K562 (cell line): ENCODE data around the gene TMC1. TPM values are rescaled to one million over a fixed set of nuclear protein-coding genes. Genes with fewer than 3 reads are reported as not detected.

Source experiments
- ATAC-seq: fragments of 200-7000 bp; cut with Tn5 transposase; 3 replicates; pipeline ENCODE4 v1.9.1; 2020; ENCODE audit warnings: moderate library complexity
- BruUV-seq: library from RNA; stranded (reverse); fragments of 400-500 nt; replicated peaks from 2 replicates; lab custom pipeline; 2021; lab: Mats Ljungman, UMichigan
- CTCF ChIA-PET: fragments of 300-600 bp; formaldehyde crosslinking; extraction: SDS; loops from one replicate; lab custom pipeline; 2021; ENCODE audit warnings: low intra/inter-chr PET ratio; lab: Yijun Ruan, JAX
- POLR2A ChIA-PET: fragments of 300-600, 350-650 bp; sonication (Branson Sonifier 250); formaldehyde crosslinking; extraction: SDS; loops from one replicate; lab custom pipeline; 2021; ENCODE audit warnings: antibody characterized with exemption, inconsistent platforms; lab: Yijun Ruan, JAX
- DNase-seq, 4 experiments: peaks; one replicate each; pipeline versions ENCODE4 v3.0.0 to v3.0.0-alpha.2; 2011 to 2018; ENCODE audit warnings: low spot score in 3 of 4, mixed read lengths in 3 of 4; ENCODE audit errors: extremely low read depth in 1 of 4
- FAIRE-seq: peaks from 2 replicates; lab custom pipeline; 2011; peaks lifted over from hg19 to GRCh38; lab: Jason Lieb, UNC
- H2AFZ ChIP-seq: 2 replicates; pipeline ENCODE4 v1.6.0; 2011; ENCODE audit warnings: low read depth, low read length, control low read depth, inconsistent platforms
- H3K27ac ChIP-seq: fragments of 200-600 bp; 3 replicates; pipeline ENCODE4 v1.8.0; 2011; ENCODE audit warnings: low read depth, mild to moderate bottlenecking, control low read depth, inconsistent platforms, low read length, moderate library complexity, mixed read lengths; ENCODE audit errors: extremely low read depth
- H3K27me3 ChIP-seq, 2 experiments: fragments of 300-600 bp in 1 of 2; 2 replicates in 1 of 2; 3 replicates in 1 of 2; pipeline versions ENCODE4 v1.6.0 to v1.8.0; 2011; ENCODE audit warnings: inconsistent platforms in 2 of 2, low read length in 2 of 2, mild to moderate bottlenecking in 1 of 2, mixed read lengths in 1 of 2, moderate library complexity in 1 of 2; ENCODE audit not compliant: control insufficient read depth in 2 of 2, insufficient read depth in 2 of 2
- H3K36me3 ChIP-seq: fragments of 300-600 bp; 3 replicates; pipeline ENCODE4 v1.8.0; 2011; ENCODE audit warnings: mild to moderate bottlenecking, low read length, inconsistent platforms; ENCODE audit not compliant: control insufficient read depth, insufficient read depth
- H3K4me1 ChIP-seq, 2 experiments: fragments of 200-600 bp in 1 of 2; replicated peaks in 1 of 2; 2 replicates in 1 of 2; 3 replicates in 1 of 2; pipeline versions ENCODE4 v1.5.1 to v1.8.0; 2011; ENCODE audit warnings: inconsistent platforms in 2 of 2, low read length in 2 of 2, mild to moderate bottlenecking in 1 of 2, mixed read lengths in 1 of 2, moderate library complexity in 1 of 2; ENCODE audit not compliant: control insufficient read depth in 2 of 2, insufficient read depth in 2 of 2
- H3K4me2 ChIP-seq: 2 replicates; pipeline ENCODE4 v1.6.1; 2011; ENCODE audit warnings: low read length, control low read depth, inconsistent platforms, mixed read lengths; ENCODE audit not compliant: insufficient read depth
- H3K4me3 ChIP-seq: fragments of 200-600 bp; sonication (generic), shearing (Covaris generic); 2 replicates; pipeline ENCODE4 v1.5.1; 2016; ENCODE audit warnings: control low read depth, inconsistent platforms
- H3K79me2 ChIP-seq: fragments of 200-600 bp; 3 replicates; pipeline ENCODE4 v1.8.0; 2011; ENCODE audit warnings: low read length, inconsistent platforms; ENCODE audit not compliant: control insufficient read depth, insufficient read depth
- H3K9ac ChIP-seq, 2 experiments: 2 replicates each; pipeline versions ENCODE4 v1.6.0 to v1.6.1; 2011; ENCODE audit warnings: low read depth in 2 of 2, low read length in 2 of 2, control low read depth in 1 of 2, inconsistent platforms in 1 of 2, mild to moderate bottlenecking in 1 of 2, mixed read lengths in 1 of 2; ENCODE audit not compliant: insufficient read depth in 1 of 2
- H3K9me1 ChIP-seq: one replicate; pipeline ENCODE4 v1.6.0; 2011; ENCODE audit warnings: inconsistent platforms, mild to moderate bottlenecking, low read length, moderate library complexity; ENCODE audit not compliant: control insufficient read depth, insufficient read depth
- H3K9me3 ChIP-seq: replicated peaks from 2 replicates; pipeline ENCODE4 v1.5.1; 2011; ENCODE audit warnings: low read depth, low read length, inconsistent platforms; ENCODE audit not compliant: control insufficient read depth, insufficient read depth
- H4K20me1 ChIP-seq: replicated peaks from 2 replicates; pipeline ENCODE4 v1.6.1; 2011; ENCODE audit warnings: low read length, inconsistent platforms, mixed read lengths; ENCODE audit not compliant: control insufficient read depth, insufficient read depth
- ATF1 ChIP-seq, 2 experiments: fragments of 450-650 bp in 1 of 2; IDR thresholded peaks; 2 replicates each; pipeline ENCODE4 v1.6.1; 2016; ENCODE audit warnings: missing compliant biosample characterization in 1 of 2, missing genetic modification characterization in 1 of 2
- BRCA1 ChIP-seq, 2 experiments: fragments of 450-650 bp in 1 of 2; sonication (generic) in 1 of 2; formaldehyde crosslinking in 1 of 2; IDR thresholded peaks; 2 replicates each; pipeline versions ENCODE4 v1.5.0 to v1.6.1; 2017 to 2020; ENCODE audit warnings: mild to moderate bottlenecking in 1 of 2, missing genetic modification reagents in 1 of 2
- BRD9 ChIP-seq: fragments of 450-650 bp; IDR thresholded peaks from 2 replicates; pipeline ENCODE4 v1.6.1; 2018; ENCODE audit warnings: low read depth; ENCODE audit not compliant: partially characterized antibody
- KLF10 ChIP-seq: fragments of 250-450 bp; sonication (Bioruptor Pico); IDR thresholded peaks from 2 replicates; pipeline ENCODE4 v1.6.1; 2021; ENCODE audit warnings: matching md5 sums
- NR4A1 ChIP-seq, 2 experiments: fragments of 250-450 bp in 1 of 2; fragments of 450-650 bp in 1 of 2; sonication (Bioruptor Pico) in 1 of 2; IDR thresholded peaks; 2 replicates each; pipeline versions ENCODE4 v1.4.0 to v1.6.1; 2016 to 2020; ENCODE audit warnings: mild to moderate bottlenecking in 2 of 2, missing compliant biosample characterization in 1 of 2, missing genetic modification characterization in 1 of 2, moderate library complexity in 1 of 2
- TAF1 ChIP-seq: IDR thresholded peaks from 2 replicates; pipeline ENCODE4 v1.6.1; 2011; ENCODE audit warnings: mild to moderate bottlenecking, low read length, moderate library complexity; ENCODE audit not compliant: insufficient read depth, control insufficient read depth, severe bottlenecking; ENCODE audit errors: extremely low read depth
- ZNF12 ChIP-seq: sonication (generic); formaldehyde crosslinking; IDR thresholded peaks from 2 replicates; pipeline ENCODE4 v1.4.0; 2020; ENCODE audit warnings: mild to moderate bottlenecking, missing genetic modification reagents
- ZNF77 ChIP-seq: fragments of 250-450 bp; sonication (Bioruptor Pico); IDR thresholded peaks from 2 replicates; pipeline ENCODE4 v1.5.0; 2020
- in situ Hi-C: fragments of 300-500 bp; cut with MboI; formaldehyde crosslinking; loops from 4 replicates; pipeline ENCODE4 v1.15.0; 2018; ENCODE audit warnings: inconsistent platforms, mixed read lengths
- intact Hi-C: fragments of 100-400 bp; cut with micrococcal nuclease; formaldehyde crosslinking; loops from 2 replicates; pipeline ENCODE4 v1.14.2; 2022
- polyA plus RNA-seq, 8 experiments: library from polyadenylated mRNA; depleted of rRNA in 4 of 8; stranded (reverse) in 5 of 8; unstranded in 3 of 8; fragments of >200 nt; fragmentation: Nextera tagmentation in 2 of 8; fragmentation: Illumina TruSeq in 1 of 8; extraction: Ambion mirVana in 2 of 8; extraction: Trizol in 1 of 8; gene quantifications; 2 replicates each; pipeline versions ENCODE4 v1.2.1 to v1.2.3, GENCODE V29; 2011 to 2014; ENCODE audit warnings: inconsistent platforms in 1 of 8, missing spikeins in 1 of 8
- total RNA-seq, 7 experiments: library from RNA; depleted of rRNA in 6 of 7; stranded (reverse); fragments of >200 nt in 6 of 7; fragmentation: Illumina TruSeq in 2 of 7; extraction: Trizol in 2 of 7; gene quantifications; 2 replicates each; pipeline versions ENCODE4 v1.2.1 to v1.2.3, GENCODE V29; 2011 to 2021; ENCODE audit warnings: low replicate concordance in 1 of 7
- TF ChIP-seq, protein P1 (sequence below): fragments of 450-650 bp; IDR thresholded peaks from 2 replicates; pipeline ENCODE4 v1.6.1; 2018; ENCODE audit warnings: mild to moderate bottlenecking, low read depth; ENCODE audit not compliant: partially characterized antibody
- TF ChIP-seq, protein P2 (sequence below): sonication (generic); formaldehyde crosslinking; IDR thresholded peaks from 2 replicates; pipeline ENCODE4 v1.9.0; 2022; ENCODE audit warnings: mild to moderate bottlenecking, missing genetic modification reagents
- TF ChIP-seq, protein P3 (sequence below): fragments of 450-650 bp; IDR thresholded peaks from 2 replicates; pipeline ENCODE4 v1.6.1; 2018; ENCODE audit not compliant: partially characterized antibody

Gene TMC1
- total and polyA plus RNA-seq, 9 of the 15 experiments (the other 6 are each of a cell fraction or from before 2014, with no cell fraction given), result 0.10 to 0.15 TPM; not detected in 7

DNA sequence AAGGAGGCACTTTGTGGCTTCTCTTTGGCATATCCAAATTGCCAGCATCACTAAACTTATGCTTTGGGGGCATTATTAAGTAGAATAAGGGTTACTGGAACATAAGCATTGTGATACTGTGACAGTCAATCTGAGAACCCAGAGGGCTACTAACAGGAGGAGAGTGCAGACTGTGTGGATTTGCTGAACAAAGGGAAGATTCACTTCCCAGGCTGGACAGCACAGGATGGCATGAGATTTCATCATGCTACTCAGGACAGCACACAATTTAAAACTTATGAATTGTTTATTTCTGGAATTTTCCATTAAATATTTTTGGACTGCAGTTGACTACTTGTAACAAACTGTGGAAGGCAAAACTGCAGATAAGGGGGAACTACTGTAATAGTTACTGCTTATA lies 212.5 kb downstream of the TMC1 start:
- FAIRE-seq (no peak), ATAC-seq (no peak), DNase-seq (no peak)
- intact Hi-C loops (no loop called here), in situ Hi-C loops (no loop called here)
- no TSS peak for BruUV-seq
- Histone ChIP-seq H3K4me3 (no peak overlapping the region), H3K27ac (no peak overlapping the region), H3K9ac (no peak overlapping the region), H3K4me2 (no peak overlapping the region), H3K36me3 (no peaks in the 10 kb centered on the region), H4K20me1 (no peaks in the 10 kb centered on the region), H3K27me3 (no peaks in the 10 kb centered on the region), H3K4me1 (no peaks in the 10 kb centered on the region), H3K9me1 (no peaks in the 10 kb centered on the region), H2AFZ (no peak overlapping the region), H3K79me2 (no peaks in the 10 kb centered on the region), H3K9me3 (no peaks in the 10 kb centered on the region)
- TF ChIP-seq, protein P1, sequence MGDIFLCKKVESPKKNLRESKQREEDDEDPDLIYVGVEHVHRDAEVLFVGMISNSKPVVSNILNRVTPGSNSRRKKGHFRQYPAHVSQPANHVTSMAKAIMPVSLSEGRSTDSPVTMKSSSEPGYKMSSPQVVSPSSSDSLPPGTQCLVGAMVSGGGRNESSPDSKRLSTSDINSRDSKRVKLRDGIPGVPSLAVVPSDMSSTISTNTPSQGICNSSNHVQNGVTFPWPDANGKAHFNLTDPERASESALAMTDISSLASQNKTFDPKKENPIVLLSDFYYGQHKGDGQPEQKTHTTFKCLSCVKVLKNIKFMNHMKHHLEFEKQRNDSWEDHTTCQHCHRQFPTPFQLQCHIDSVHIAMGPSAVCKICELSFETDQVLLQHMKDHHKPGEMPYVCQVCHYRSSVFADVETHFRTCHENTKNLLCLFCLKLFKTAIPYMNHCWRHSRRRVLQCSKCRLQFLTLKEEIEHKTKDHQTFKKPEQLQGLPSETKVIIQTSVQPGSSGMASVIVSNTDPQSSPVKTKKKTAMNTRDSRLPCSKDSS, result no peak
- TF ChIP-seq ZNF12 (CRISPR knock-in tag) (no peak), ZNF77 (CRISPR knock-in tag) (no peak), KLF10 (CRISPR knock-in tag) (no peak), TAF1 (no peak), ATF1 (CRISPR knock-in tag; IDR thresholded peaks at IDR 0.05) (no peak), ATF1 (tag; IDR thresholded peaks at IDR 0.05) (no peak), BRD9 (no peak), NR4A1 (CRISPR knock-in tag; IDR thresholded peaks at IDR 0.05) (no peak), NR4A1 (tag; IDR thresholded peaks at IDR 0.05) (no peak), BRCA1 (IDR thresholded peaks at IDR 0.05) (no peak), BRCA1 (CRISPR knock-in tag; IDR thresholded peaks at IDR 0.05) (no peak)
- TF ChIP-seq, protein P2, sequence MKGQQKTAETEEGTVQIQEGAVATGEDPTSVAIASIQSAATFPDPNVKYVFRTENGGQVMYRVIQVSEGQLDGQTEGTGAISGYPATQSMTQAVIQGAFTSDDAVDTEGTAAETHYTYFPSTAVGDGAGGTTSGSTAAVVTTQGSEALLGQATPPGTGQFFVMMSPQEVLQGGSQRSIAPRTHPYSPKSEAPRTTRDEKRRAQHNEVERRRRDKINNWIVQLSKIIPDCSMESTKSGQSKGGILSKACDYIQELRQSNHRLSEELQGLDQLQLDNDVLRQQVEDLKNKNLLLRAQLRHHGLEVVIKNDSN (CRISPR knock-in tag), result no peak
- TF ChIP-seq, protein P3, sequence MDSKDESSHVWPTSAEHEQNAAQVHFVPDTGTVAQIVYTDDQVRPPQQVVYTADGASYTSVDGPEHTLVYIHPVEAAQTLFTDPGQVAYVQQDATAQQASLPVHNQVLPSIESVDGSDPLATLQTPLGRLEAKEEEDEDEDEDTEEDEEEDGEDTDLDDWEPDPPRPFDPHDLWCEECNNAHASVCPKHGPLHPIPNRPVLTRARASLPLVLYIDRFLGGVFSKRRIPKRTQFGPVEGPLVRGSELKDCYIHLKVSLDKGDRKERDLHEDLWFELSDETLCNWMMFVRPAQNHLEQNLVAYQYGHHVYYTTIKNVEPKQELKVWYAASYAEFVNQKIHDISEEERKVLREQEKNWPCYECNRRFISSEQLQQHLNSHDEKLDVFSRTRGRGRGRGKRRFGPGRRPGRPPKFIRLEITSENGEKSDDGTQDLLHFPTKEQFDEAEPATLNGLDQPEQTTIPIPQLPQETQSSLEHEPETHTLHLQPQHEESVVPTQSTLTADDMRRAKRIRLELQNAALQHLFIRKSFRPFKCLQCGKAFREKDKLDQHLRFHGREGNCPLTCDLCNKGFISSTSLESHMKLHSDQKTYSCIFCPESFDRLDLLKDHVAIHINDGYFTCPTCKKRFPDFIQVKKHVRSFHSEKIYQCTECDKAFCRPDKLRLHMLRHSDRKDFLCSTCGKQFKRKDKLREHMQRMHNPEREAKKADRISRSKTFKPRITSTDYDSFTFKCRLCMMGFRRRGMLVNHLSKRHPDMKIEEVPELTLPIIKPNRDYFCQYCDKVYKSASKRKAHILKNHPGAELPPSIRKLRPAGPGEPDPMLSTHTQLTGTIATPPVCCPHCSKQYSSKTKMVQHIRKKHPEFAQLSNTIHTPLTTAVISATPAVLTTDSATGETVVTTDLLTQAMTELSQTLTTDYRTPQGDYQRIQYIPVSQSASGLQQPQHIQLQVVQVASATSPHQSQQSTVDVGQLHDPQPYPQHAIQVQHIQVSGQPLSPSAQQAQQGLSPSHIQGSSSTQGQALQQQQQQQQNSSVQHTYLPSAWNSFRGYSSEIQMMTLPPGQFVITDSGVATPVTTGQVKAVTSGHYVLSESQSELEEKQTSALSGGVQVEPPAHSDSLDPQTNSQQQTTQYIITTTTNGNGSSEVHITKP, result no peak
- ChIA-PET POLR2A (no interaction called here), CTCF (no interaction called here)
